PFSK-1 (cell line): ENCODE measurements around the gene KIF3A.

Experiments
- POLR2AphosphoS5 ChIP-seq: IDR thresholded peaks from 2 replicates; pipeline ENCODE4 v1.6.1; 2012; ENCODE audit warnings: low read depth, mild to moderate bottlenecking, control low read depth, low read length, moderate library complexity
- REST ChIP-seq, 2 experiments: IDR thresholded peaks; 2 replicates each; pipeline versions ENCODE4 v1.6.1 to v1.8.0; 2011 to 2012; ENCODE audit warnings: low read depth in 2 of 2, low read length in 2 of 2, control low read depth in 1 of 2, inconsistent platforms in 1 of 2, mild to moderate bottlenecking in 1 of 2, moderate library complexity in 1 of 2; ENCODE audit not compliant: insufficient read depth in 1 of 2
- TAF1 ChIP-seq: IDR thresholded peaks from 2 replicates; pipeline ENCODE4 v1.6.1; 2012; ENCODE audit warnings: low read length, control low read depth, borderline replicate concordance; ENCODE audit not compliant: insufficient read depth

GRCh38 chr5:132761321-132762240, 24.2 kb upstream of the KIF3A start:
- TF ChIP-seq REST (IDR thresholded peaks at IDR 0.05; ENCODE audit: insufficient read depth in 1 of 2, low read depth in 2 of 2, low read length in 2 of 2) (no peak), POLR2AphosphoS5 (no peak), TAF1 (no peak)
